D721Med (cell line): ENCODE measurements around the gene CRB3.

Source experiments
- DNase-seq: peaks from one replicate; pipeline ENCODE4 v3.0.0; 2011; ENCODE audit warnings: low spot score; ENCODE audit not compliant: insufficient read length
- FAIRE-seq: peaks from 2 replicates; lab custom pipeline; 2011; peaks lifted over from hg19 to GRCh38; lab: Jason Lieb, UNC
- CTCF ChIP-seq: IDR thresholded peaks from 2 replicates; pipeline ENCODE4 v1.5.1; 2012; ENCODE audit warnings: mild to moderate bottlenecking, control low read depth; ENCODE audit not compliant: insufficient read depth; ENCODE audit errors: missing control alignments

Gene CRB3

GRCh38 chr19:6470173-6470572 lies 6.1 kb downstream of the CRB3 start:
- TF ChIP-seq CTCF, result no peak
- DNase-seq, result no peak
- FAIRE-seq, result no peak

GRCh38 chr19:6471076-6471475 lies 7.0 kb downstream of the CRB3 start:
- TF ChIP-seq CTCF, result no peak
- FAIRE-seq, result no peak

GRCh38 chr19:6472713-6473112 lies 8.6 kb downstream of the CRB3 start:
- DNase-seq (no peak), FAIRE-seq (no peak)
- no peak for TF ChIP-seq CTCF

More at GRCh38 chr19:6471076-6471475, 7.0 kb downstream of the CRB3 start:
- DNase-seq, result no peak

- FAIRE-seq, result no peak
- TF ChIP-seq CTCF, result no peak
- no peak for DNase-seq
These were observed 9.6 kb downstream of the CRB3 start for GRCh38 chr19:6473647-6474046.

GRCh38 chr19:6475321-6476108 lies 11.4 kb downstream of the CRB3 start:
- no peak for TF ChIP-seq CTCF
- FAIRE-seq (no peak), DNase-seq (no peak)

GRCh38 chr19:6476155-6476895 lies 12.3 kb downstream of the CRB3 start:
- TF ChIP-seq CTCF, result no peak
- no peak for DNase-seq
- no peak for FAIRE-seq

- no peak for DNase-seq
- no peak for FAIRE-seq
- TF ChIP-seq CTCF, result no peak
These were observed 12.9 kb downstream of the CRB3 start for GRCh38 chr19:6476896-6477431.
